HG03159 (cell line): ENCODE data around the gene MTHFD1.
A peak's percentile ranks its signal among the peaks of the same experiment; 100 is the strongest.
"Not testable (repeated sequence)": the region's sequence is repeated elsewhere in the genome, so short reads cannot be mapped to it uniquely, and the experiment has no call there.

Experiments
- ATAC-seq: cut with Tn5 transposase; IDR thresholded peaks from one replicate; pipeline ENCODE4 v1.9.1; 2021; ENCODE audit warnings: mild to moderate bottlenecking, moderate library complexity; ENCODE audit not compliant: unreplicated experiment

MTHFD1 gene

DNA sequence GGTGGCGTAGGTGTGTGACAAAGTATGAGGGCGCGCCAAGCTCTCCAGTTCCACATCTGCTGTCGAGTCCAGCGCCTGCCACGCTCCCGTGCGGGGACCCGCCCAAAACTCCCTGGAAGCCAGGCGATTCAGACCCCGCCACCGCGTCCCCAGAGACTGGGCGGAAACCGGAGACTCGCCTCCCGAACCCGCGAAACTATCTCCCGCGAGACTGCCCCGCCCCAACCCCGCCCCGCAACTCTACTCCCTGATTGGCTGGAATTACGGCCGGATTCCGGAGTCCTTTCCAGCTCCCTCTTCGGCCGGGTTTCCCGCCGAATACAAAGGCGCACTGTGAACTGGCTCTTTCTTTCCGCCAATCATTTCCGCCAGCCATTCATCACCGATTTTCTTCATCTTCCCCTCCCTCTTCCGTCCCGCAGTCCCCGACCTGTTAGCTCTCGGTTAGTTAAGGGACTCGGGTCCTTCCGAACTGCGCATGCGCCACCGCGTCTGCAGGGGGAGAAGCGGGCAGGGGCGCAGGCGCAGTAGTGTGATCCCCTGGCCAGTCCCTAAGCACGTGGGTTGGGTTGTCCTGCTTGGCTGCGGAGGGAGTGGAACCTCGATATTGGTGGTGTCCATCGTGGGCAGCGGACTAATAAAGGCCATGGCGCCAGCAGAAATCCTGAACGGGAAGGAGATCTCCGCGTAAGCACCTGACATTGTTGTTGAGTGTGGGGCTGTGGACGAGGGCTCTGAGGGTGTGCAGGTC, at the start of gene MTHFD1:
Gene MTHFD1, plus strand, starts transcription at position 572 of the 751 bp plus-strand sequence. Its CDS starts 75 bp downstream, at position 647.
- ATAC-seq = peak; percentile 76

DNA sequence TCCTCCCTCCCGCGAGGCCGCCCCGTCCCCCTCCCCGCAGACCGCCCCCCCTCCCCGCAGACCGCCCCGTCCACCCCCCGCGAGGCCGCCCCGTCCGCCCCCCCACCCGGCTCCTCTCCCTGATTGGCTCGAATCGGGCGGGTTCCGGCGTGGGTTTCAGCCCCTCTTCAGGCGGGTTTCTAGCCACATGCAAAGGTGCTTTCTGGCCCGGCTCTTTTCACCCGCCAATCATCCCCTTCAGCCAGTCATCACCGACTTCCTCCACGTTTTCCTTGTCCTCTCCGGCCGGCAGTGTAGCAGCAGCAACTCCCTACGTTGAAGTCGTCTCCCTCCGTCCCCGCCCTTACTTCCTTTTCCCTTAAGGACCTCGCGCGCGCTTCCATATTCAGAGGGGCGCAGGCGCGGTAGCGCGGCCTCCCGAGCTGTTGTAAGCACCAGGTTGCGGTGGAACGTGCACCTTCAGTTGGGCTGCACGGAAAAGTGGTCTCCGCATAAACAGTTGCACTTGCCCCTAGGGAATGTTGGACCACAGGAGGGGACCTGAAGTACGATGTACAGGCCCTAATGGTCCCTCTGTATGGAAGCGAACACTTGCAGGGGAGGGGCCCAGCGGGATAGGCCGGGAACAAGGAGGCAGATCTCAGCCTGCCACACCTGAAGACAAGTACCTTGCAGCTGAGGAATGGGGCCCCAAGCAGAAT, 49.4 kb upstream of the MTHFD1 start:
- peak; percentile 85 for ATAC-seq

DNA sequence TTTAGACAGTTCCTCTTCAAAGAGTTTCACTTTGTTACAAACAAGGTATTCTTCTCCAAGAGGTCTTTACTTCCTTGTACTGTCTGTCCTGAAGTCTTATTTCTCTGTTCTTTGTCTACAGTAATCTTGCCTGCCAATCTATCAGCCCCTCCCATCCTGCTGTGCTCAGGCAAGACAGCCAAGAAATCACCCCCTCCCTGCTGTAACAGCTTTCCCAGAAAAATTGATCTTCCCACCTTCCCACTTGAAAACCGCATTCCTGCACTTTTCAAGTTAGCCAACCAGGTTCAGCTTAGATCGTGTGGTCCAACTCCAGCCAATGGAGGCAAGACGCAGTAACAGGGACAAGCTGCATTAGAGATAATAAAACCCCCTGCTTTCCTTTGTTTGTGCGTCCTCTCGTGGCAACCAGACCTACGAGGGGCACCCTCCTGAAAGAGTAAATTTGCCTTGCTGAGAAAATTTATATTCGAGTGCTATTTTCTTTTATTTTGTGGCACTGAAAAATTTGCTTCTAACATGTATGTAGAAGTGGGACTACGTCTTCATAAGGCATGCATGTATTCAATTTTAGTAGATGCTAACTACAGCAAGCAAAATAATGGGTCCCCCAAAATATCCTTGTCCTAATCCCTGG, 47.5 kb upstream of the MTHFD1 start:
- ATAC-seq = no peak

DNA sequence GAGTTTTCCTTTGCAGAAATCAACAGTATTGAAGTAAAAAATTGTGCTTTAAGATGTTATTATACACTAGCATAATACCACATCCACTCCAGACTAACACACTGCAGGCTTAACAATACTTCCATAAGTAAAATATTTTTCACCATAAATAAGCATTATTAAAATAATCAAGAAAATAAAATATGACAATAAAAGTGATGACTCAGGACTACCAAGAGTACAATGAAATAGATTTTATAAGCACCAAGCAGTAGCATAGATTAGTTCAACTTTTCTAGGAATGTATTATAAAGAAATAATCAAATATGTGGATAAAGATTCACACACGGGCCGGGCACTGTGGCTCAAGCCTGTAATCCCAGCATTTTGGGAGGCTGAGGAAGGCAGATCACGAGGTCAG, 40.4 kb upstream of the MTHFD1 start:
- no peak for ATAC-seq

DNA sequence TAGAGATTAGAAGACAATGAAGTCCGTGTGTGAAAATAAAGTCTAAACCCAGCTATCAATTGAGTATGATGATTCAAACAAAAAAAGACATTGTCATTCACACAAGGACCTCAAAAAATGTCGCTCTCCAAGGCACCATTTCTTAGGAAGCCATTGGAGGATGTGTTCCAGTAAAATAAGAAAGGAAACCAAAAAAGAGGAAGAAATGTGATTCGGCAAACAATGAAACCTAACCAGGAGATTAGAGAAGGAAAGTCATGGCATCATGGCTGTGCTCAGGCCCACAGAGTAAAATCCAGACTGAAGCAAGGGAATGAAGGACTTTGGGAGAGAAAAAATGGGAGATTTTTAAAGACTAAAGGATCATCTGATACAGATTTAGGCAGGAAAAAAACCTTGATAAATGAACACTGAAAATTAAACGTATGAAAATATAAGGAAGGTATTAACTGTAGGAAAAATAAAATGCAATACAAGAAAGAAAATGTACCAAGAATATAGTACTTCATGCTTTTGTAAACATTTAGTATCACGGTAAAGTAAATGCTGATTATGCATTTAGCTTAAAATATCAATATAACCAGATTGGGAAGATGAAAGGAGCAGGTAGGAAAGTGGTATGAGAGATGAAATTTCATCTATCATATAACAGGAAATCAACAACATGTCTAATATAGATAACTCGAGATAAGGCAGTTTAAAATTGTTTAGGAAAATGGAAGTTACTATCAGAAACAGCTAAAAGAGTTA, 38.2 kb upstream of the MTHFD1 start:
- ATAC-seq = no peak

DNA sequence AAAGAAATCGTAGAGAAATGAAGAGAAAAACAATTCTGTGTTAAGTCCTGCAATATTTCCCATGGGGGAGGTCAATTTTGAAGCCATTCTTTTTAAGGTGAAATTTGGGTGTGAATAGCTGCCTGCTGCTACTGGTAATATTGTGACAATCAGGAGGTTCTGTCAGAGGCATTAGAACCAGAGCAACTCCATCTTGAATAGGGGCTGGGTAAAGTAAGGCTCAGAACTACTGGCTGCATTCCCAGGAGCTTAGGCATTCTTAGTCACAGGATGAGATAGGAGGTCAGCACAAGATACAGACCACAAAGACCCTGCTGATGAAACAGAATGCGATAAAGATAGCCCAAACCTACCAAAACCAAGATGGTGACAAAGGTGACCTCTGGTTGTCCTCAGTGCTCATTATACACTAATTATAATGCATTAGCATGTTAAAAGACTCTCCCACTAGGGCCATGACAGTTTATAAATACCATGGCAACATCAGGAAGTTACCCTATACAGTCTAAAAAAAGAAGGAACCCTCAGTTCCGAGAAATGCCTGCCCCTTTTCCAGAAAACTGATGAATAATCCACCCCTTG, 24.8 kb upstream of the MTHFD1 start:
- ATAC-seq = no peak

DNA sequence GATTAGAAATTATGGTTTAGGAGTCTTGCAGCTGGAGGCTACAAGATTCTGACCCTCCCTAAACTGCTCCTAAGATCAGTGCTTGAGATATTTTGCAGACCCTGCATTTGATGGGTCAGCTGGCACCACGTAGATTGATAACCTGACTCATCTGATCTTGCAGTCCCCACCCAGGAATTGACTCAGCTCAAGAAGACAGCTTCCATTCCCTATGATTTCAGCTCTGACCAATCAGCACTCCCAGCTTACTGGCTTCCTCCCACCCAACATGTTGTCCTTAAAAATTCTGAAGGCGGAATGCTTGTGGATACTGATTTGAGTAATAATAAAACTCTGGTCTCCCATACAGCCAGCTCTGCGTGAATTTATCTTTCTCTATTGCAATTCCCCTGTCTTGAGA, 23.2 kb upstream of the MTHFD1 start:
- ATAC-seq = no peak

DNA sequence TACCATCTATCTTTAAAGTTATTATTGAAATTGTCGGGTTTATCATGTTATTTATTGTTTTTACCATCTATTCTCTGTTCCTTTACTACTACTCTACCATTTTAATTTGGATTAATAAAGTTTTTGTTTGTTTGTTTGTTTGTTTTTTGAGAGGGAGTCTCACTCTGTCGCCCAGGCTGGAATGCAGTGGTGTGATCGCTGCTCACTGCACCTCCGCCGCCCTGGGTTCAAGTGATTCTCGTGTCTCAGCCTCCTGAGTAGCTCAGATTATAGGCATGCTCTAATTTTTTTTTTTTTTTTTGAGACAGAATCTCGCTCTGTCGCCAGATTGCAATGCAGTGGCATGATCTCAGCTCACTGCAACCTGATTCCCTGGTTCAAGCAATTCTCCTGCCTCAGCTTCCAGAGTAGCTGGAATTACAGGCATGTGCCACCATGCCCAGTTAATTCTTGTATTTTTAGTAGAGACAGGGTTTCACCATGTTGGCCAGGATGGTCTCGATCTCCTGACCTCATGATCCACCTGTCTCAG, 22.7 kb upstream of the MTHFD1 start:
- not testable (repeated sequence) for ATAC-seq

DNA sequence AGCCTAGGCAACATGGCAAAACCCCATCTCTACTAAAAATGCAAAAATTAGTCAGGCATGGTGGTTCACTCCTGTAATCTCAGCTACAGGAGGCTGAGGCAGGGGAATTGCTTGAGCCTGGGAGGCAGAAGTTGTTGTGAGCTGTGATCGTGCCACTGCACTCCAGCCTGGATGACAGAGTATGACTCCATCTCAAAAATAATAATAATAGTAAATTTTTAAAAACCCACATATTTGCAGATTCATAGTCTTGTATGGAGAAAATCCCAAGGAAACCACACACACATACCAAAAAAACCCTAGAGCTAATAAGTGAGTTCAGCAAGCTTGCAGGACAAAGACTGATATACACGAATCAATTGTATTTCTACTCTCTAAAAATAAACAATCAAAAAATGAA, 19.0 kb upstream of the MTHFD1 start:
- no peak for ATAC-seq

DNA sequence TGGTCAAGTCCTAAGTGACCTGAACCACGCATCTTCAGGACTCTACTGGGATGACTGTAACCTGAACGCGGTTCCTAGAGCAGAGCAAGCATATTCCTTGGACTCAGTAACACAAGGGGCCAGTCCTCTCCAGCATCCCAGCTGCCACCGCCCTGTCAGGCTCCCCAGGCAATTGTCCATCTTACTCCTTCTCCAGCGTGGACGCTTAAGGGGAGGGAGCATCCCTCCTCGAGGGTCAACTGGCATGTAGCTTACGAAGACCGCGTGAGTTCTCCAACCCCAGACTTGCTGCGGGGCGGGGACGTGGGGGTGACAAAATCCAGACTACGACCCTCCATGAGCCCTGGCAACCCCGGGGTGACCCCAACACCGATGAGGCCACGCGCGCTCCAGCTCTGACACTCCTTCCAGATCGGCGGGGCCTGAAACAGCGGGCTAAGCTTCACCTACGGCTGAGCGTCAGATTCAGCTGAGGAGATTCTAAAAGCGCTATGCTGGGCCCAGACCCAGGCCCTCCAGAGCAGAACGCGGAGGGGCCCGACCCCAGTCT, 846 bp upstream of the MTHFD1 start:
- ATAC-seq = no peak

DNA sequence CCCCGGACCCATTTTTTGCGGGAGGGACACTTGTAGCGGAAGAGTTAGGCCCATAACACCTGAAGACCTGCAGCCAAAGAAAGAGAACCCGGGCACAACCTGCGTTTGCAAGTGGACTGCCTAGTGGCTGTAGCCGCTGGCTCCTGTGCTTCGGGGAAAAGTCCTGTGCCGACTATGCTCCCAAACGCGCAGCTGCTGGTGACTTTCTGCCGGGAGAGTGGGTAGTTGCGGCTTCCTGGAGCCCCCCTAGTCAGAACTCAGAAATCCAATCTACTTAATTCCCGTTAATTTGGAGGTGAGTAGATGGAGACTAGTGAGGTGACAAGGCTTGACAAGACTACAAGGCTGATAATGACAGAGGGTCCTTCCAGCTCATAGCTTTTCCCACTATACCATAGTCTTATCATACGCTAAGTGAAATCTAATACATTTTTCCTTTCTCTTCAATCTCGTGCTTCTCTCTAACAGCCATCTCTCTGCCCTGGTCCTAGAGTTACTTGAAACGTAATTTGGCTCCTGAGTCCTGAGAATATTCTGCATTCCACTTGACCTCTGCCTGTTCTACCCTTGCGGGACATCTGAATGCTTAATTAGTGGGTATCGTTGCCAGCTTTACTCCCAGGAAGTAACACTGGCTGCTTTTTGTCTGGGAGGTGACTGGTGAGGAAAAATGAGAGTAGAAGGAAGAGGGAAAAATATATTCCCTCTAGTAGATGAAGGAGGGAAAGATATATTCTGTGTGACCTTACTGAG, 556 bp downstream of the MTHFD1 start:
- ATAC-seq = peak; percentile 12

DNA sequence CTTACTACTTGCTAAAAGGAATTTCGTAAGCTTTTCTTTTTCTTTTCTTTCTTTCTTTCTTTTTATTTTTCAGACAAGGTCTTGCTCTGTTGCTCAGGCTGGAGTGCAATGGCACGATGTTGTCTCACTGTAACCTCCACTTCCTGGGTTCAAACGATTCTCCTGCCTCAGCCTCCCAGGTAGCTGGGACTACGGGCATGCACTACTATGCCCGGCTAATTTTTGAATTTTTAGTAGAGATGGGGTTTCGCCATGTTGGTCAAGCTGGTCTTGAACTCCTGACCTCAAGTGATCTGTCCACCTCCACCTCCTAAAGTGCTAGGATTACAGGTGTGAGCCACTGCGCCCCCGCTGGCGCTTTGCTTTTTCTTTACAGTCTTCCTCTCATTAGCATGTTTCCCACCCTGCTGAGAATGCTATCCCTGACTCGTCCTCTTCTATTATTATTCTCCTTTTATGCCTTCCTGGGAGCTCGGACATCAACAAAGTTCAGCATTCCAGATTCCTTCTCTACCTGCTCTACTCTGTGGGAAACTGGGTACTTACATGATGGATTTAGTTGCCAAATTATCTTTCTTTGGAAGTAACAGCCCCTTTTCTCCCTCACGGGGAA, 3.1 kb downstream of the MTHFD1 start:
- no peak for ATAC-seq

DNA sequence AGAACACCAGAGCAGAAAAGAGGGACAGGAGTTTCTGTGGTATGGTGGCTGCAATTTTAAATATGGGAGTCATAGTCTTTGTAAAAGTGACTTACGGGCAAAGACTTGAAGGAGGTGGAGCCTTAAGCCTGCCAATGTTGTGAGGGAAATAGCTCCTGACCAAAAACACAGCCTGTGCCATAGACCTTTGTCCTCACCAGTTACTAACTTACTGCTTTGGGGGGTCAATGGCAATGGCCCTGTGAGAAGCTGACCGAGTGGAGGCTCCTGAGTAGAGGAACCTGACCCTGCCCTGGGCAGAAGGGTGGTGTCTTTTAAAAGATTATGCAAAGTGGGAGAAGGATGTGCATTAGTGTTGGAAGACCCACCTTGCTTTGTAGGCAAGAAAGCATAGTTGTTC, 3.8 kb downstream of the MTHFD1 start:
- no peak for ATAC-seq

DNA sequence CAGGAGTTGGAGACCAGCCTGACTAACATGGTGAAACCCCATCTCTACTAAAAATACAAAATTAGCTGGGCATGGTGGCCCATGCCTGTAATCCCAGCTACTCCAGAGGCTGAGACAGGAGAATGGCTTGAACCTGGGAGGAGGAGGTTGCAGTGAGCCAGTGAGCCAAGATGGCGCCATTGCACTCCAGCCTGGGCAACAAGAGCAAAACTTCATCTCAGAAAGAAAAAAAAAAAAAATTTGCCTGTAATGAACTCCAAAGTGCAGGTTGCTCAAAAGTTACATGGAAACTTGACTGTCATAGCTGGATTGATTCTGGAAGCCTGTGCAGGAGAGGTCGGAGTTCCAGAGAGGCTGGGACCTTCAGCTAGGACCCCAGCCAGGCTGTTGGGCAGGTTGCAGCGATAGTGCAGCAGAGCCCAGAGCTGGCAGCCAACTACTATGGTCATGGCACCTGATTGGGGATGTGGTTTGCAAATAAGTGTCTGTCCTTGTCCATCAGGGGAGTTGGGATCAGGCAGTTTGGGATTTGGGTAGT, 5.1 kb downstream of the MTHFD1 start:
- not testable (repeated sequence) for ATAC-seq

DNA sequence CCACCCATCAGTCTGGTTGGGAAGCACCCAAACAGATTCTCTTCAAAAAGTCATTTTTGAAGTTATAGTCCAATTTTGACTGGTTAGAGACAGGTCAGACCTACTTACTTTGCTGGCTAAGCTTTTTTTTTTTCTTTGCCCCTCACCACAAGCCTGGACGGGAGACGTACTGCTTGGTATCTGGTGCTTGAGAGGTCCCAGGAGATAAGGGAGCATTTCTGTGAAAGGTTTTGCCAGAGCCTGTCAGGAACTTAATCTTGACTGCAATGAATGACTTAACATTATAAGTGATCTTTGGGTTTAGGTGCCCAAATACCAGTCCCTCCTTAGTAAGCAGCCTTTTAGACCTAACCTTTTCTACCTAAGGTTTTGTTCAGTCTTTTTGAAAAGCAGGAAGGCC, 6.3 kb downstream of the MTHFD1 start:
- no peak for ATAC-seq

DNA sequence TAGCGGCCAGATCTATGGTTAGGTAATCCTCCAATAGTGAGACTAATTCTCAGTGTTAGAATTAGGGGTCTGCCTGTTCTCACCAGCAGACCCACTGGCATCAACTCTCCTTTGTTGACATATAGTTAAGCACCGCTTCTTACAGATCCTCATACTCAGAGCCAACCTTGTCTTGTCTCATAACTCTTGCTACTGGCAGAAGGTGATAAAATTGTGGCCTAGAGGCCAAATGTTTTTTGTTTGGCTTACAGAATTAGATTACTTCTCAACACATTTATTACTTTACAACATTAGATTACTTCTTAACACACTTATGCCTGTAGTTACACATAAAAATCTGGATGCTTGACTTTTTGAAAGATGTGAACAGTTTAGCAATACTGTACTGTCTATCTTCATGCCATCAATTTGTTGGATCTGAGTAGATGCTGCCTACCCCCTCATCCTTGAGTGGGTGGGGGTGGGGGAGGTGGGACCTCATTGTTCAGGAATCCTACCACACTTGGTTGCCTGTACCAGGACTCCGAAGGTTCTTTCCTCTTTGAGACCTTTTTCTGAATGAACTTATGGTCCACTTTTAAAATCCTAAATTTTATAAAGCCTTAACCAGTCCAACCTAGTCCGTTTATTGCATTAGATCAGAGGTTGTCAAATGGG, 7.0 kb downstream of the MTHFD1 start:
- ATAC-seq = no peak

DNA sequence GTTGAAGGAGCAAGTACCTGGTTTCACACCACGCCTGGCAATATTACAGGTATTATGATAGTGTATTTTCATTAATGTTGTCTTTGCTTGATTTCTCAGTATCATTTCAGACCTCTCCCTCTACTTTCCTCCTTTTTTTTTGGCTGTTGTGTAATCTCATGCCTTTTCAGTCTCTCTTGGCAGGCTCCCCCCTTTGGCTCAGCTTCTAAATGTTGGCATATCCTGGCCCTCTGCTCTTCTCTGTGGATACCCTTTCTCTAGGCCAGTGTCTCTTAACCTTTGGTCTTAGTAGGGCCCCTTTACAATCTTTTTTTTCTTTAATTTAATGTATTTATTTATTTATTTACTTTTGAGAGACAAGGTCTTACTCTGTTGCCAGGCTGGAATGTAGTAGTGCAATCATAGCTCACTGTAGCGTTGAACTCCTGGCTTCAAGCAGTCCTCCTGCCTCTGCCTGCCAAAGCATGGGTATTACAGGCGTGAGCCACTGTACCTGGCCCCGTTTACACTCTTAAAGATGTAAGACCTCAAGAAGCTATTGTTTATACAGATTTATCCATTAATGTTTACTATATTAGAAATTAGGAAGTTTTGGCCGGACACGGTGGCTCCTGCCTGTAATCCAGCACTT, 12.8 kb downstream of the MTHFD1 start:
- ATAC-seq = no peak

DNA sequence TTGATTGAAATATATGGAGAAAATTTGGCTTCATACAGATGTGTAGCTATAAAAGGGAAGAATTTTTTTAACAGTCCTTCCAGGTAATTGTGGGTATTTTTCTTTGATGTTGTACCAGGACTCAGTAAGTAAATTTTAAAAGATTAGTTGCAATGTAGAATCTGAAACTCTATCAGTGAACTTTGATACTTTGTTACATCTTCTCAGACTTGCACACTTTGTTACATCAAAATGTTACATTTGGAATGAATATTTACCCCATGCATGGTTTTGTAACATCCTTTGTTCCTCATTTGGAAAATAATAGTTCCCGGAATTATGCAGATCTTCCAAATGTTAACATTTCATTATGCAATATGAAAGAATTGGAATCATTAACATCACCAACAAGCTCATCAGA, 13.8 kb downstream of the MTHFD1 start:
- ATAC-seq = no peak
